Uterus (tissue), 4 donors: ENCODE data around the gene PIPOX. TPM values are rescaled to one million over a fixed set of nuclear protein-coding genes. Genes with fewer than 3 reads are reported as not detected.
A peak's percentile ranks its signal among the peaks of the same experiment; 100 is the strongest.

Experiments used
- DNase-seq, 2 donors: peaks; one replicate each; pipeline ENCODE4 v3.0.0-alpha.2; 2019 to 2020
- H3K27ac ChIP-seq, 2 donors: fragments of 200-600 bp; sonication (generic); 1 replicate in 1 of 2; 2 replicates in 1 of 2; pipeline ENCODE4 v1.5.1; 2016 to 2018
- H3K27me3 ChIP-seq, 2 donors: fragments of 200-600 bp; sonication (generic); one replicate each; pipeline ENCODE4 v1.5.1; 2018 to 2019; ENCODE audit warnings: control low read depth in 1 of 2
- H3K36me3 ChIP-seq, 2 donors: fragments of 200-600 bp; sonication (generic); one replicate each; pipeline ENCODE4 v1.5.1; 2019; ENCODE audit warnings: control low read depth in 1 of 2
- H3K4me1 ChIP-seq, 2 donors: fragments of 200-600 bp; sonication (generic); one replicate each; pipeline ENCODE4 v1.5.1; 2018 to 2019; ENCODE audit warnings: control low read depth in 1 of 2
- H3K4me3 ChIP-seq, 2 donors: fragments of 200-600 bp; sonication (generic); 1 replicate in 1 of 2; 2 replicates in 1 of 2; pipeline ENCODE4 v1.5.1; 2018 to 2019; ENCODE audit warnings: mild to moderate bottlenecking in 1 of 2
- H3K9me3 ChIP-seq, 2 donors: fragments of 200-600 bp; sonication (generic); one replicate each; pipeline ENCODE4 v1.5.1; 2019; ENCODE audit warnings: control low read depth in 1 of 2
- POLR2A ChIP-seq, 2 donors: fragments of 450-650 bp; IDR thresholded peaks; one replicate each; pipeline ENCODE4 v1.6.1; 2016; ENCODE audit warnings: antibody characterized with exemption in 2 of 2, mild to moderate bottlenecking in 1 of 2, moderate library complexity in 1 of 2
- intact Hi-C: fragments of 100-400 bp; cut with DNase I; formaldehyde crosslinking; loops from one replicate; pipeline ENCODE4 v1.15.1; 2023; ENCODE audit warnings: low total_unique reads
- total RNA-seq, 4 donors: library from RNA; depleted of rRNA in 3 of 4; stranded (reverse); fragments of >200 nt in 3 of 4; gene quantifications; one replicate each; pipeline versions ENCODE4 v1.1.0 to v1.2.4, GENCODE V29; 2014 to 2023
- TF ChIP-seq, protein P1 (sequence below), 4 experiments: fragments of 200-600 bp in 2 of 4; fragments of 450-650 bp in 2 of 4; sonication (generic) in 2 of 4; IDR thresholded peaks; one replicate each; pipeline ENCODE4 v1.5.1; 2016 to 2019; ENCODE audit warnings: antibody characterized with exemption in 4 of 4, mild to moderate bottlenecking in 2 of 4, moderate library complexity in 1 of 4
- donor health status: DM: yes; HTN: yes; CAD: no.

The PIPOX gene
- total RNA-seq, 4 donors from 2014 or later: 0.59 to 7.4 (median 2.9) TPM

DNA sequence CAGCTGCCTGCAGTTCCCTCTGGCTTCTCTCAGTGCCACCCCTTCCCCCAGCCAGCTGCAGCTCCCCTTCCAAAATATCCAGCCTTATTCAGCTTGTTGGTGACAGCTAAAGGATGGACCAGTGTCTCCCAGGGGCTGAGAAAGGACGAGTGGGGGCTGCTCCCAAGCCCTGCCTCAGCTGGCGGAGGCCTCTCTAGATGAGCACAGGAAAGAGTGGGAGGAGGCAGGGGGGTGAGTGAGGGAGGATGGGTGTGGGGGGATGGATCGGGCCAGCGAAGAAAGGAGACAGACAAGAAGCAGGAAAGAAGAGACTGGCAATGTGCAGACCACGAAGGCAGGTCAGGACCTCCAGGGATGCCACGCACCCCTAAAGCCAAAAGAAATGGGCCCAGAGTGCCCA is 17.5 kb downstream of the PIPOX start:
- intact Hi-C loops: no loop called here
- no peak overlapping the region for H3K4me3 ChIP-seq

DNA sequence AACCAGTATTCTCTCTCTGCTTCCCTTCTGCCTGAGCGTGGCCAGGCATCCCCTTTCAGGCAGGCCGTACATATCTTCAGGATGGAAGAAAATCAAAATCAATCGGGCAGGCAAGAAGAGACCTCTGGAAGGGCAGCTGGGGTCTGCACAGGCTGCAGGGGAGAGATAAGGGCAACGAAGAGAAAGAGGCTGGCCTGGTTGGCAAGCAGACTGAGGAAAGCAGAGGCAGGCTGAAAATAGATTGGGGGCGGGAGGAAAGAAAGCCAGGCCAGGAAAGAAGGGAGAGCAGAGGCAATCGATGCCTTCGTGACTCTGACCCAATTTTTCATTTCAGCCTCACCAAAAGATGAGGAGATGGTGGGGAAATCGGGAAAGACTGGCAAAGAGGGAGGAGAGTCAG is 18.1 kb downstream of the PIPOX start:
- TF ChIP-seq POLR2A (IDR thresholded peaks at IDR 0.05): no peak
- TF ChIP-seq, protein P1, sequence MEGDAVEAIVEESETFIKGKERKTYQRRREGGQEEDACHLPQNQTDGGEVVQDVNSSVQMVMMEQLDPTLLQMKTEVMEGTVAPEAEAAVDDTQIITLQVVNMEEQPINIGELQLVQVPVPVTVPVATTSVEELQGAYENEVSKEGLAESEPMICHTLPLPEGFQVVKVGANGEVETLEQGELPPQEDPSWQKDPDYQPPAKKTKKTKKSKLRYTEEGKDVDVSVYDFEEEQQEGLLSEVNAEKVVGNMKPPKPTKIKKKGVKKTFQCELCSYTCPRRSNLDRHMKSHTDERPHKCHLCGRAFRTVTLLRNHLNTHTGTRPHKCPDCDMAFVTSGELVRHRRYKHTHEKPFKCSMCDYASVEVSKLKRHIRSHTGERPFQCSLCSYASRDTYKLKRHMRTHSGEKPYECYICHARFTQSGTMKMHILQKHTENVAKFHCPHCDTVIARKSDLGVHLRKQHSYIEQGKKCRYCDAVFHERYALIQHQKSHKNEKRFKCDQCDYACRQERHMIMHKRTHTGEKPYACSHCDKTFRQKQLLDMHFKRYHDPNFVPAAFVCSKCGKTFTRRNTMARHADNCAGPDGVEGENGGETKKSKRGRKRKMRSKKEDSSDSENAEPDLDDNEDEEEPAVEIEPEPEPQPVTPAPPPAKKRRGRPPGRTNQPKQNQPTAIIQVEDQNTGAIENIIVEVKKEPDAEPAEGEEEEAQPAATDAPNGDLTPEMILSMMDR (IDR thresholded peaks at IDR 0.05): no peak
- Histone ChIP-seq H3K27ac (no peak overlapping the region), H3K4me1 (no peaks in the 10 kb centered on the region), H3K36me3 (no peaks in the 10 kb centered on the region), H3K4me3 (no peak overlapping the region), H3K9me3 (no peaks in the 10 kb centered on the region), H3K27me3 (no peaks in the 10 kb centered on the region)
- DNase-seq: no peak
- intact Hi-C loops: no loop called here

More for the DNA sequence above, 17.5 kb downstream of the PIPOX start:
- H3K9me3 ChIP-seq: no peaks in the 10 kb centered on the region
- no peaks in the 10 kb centered on the region for H3K27me3 ChIP-seq
- H3K27ac ChIP-seq: no peak overlapping the region
- no peaks in the 10 kb centered on the region for H3K4me1 ChIP-seq
- no peaks in the 10 kb centered on the region for H3K36me3 ChIP-seq
- TF ChIP-seq, protein P1 (IDR thresholded peaks at IDR 0.05): no peak
- no peak for TF ChIP-seq POLR2A (IDR thresholded peaks at IDR 0.05)
- peak in 1 of 2 donors; percentile 41 for DNase-seq

DNA sequence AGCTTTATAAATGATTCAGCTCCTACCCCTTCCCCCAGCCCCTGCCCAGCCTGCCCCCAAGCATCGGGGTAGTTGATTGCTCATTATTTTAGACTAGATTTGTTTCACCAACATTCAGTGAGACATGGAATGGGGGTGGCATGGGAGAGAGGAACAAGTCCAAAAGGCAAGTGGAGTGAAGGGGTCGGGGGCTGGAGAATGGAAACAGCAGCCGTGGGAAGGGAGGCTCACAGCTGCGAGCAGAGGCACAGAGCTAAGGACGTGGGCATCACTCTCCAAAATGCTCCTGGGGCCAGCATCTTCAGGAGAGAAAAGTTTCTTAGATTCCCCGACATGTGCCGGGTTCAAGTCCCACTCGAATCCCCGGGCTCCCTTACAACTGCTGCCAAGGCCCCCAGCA is 19.3 kb downstream of the PIPOX start:
- TF ChIP-seq POLR2A (IDR thresholded peaks at IDR 0.05): no peak
- TF ChIP-seq, protein P1 (IDR thresholded peaks at IDR 0.05): no peak
- no peak for DNase-seq
- H3K9me3 ChIP-seq: no peaks in the 10 kb centered on the region
- H3K4me3 ChIP-seq: no peak overlapping the region
- intact Hi-C loops: no loop called here
- no peaks in the 10 kb centered on the region for H3K27me3 ChIP-seq
- H3K4me1 ChIP-seq: no peaks in the 10 kb centered on the region
- H3K27ac ChIP-seq: no peak overlapping the region
- no peaks in the 10 kb centered on the region for H3K36me3 ChIP-seq

DNA sequence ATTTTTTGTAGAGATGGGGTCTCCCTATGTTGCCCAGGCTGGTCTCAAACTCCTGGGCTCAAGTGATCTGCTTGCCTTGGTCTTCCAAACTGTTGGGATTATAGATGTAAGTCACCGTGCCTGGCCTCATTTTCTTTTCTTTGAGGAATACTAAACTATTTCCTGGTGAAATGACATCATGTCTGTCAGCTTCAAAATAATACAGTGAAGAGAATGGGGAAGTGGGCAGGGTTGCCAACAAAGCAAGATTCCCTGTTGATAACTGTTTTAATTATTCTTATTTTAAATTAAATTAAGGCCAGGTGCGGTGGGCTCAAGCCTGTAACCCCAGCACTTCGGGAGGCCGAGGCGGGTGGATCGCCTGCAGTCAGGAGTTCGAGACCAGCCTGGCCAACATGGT is 21.1 kb downstream of the PIPOX start:
- intact Hi-C loops: no loop called here
- TF ChIP-seq, protein P1 (IDR thresholded peaks at IDR 0.05): no peak
- no peak for TF ChIP-seq POLR2A (IDR thresholded peaks at IDR 0.05)
- H3K27ac ChIP-seq: no peak overlapping the region
- DNase-seq: no peak
- H3K9me3 ChIP-seq: no peaks in the 10 kb centered on the region
- H3K36me3 ChIP-seq: no peaks in the 10 kb centered on the region
- no peaks in the 10 kb centered on the region for H3K4me1 ChIP-seq
- H3K4me3 ChIP-seq: no peak overlapping the region
- H3K27me3 ChIP-seq: no peaks in the 10 kb centered on the region

DNA sequence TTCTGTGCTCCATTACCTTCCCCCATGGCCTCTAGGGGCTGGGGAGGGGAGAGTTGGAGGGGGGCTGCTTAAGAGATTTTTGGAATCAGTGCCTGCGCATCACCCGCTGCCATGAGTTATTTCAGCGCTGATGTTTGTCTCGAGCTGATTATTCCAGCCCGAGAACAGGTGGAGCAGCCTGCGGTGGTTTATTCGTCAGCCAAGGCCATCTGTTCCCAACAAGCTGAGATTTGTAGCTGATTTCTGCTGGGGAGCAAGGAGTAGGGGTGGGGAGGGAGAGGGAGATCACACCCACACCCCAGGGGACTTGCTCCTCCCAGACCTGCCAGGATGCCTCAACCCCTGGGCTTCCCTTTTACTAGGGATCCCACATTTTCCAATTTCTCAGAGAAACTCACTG is 23.1 kb downstream of the PIPOX start:
- no peaks in the 10 kb centered on the region for H3K4me1 ChIP-seq
- no peaks in the 10 kb centered on the region for H3K36me3 ChIP-seq
- H3K27me3 ChIP-seq: no peaks in the 10 kb centered on the region
- TF ChIP-seq, protein P1 (IDR thresholded peaks at IDR 0.05): no peak
- TF ChIP-seq POLR2A (IDR thresholded peaks at IDR 0.05): no peak
- H3K27ac ChIP-seq: no peak overlapping the region
- no peak overlapping the region for H3K4me3 ChIP-seq
- no peaks in the 10 kb centered on the region for H3K9me3 ChIP-seq
- DNase-seq: no peak
- intact Hi-C loops: no loop called here
